ENCODE data around the gene CDC42BPB.
A peak's percentile ranks its signal among the peaks of the same experiment; 100 is the strongest.

CDC42BPB gene

GRCh38 chr14:103057372-103058163 is at the start of gene CDC42BPB:
TSS of gene CDC42BPB (minus strand) at chr14:103057549. CDS start at chr14:103057173, 376 bp downstream.
- peak; percentile 96 for DNase-seq (ENCODE audit: low spot score)

- DNase-seq (ENCODE audit: low spot score), result peak; percentile 54
Measured at GRCh38 chr14:103105580-103106150, 48.3 kb upstream of the CDC42BPB start.

- DNase-seq (ENCODE audit: low spot score), result peak; percentile 74
Measured at GRCh38 chr14:103104654-103105452, 47.5 kb upstream of the CDC42BPB start.

- no peak for DNase-seq (ENCODE audit: low spot score)
Measured at GRCh38 chr14:103104389-103104653, 47.0 kb upstream of the CDC42BPB start.

- DNase-seq (ENCODE audit: low spot score), result peak; percentile 80
Measured at GRCh38 chr14:103103461-103104388, 46.4 kb upstream of the CDC42BPB start.

GRCh38 chr14:103102689-103103260 is 45.4 kb upstream of the CDC42BPB start:
- DNase-seq (ENCODE audit: low spot score), result no peak

- DNase-seq (ENCODE audit: low spot score), result no peak
Measured at GRCh38 chr14:103101963-103102688, 44.8 kb upstream of the CDC42BPB start.

- DNase-seq (ENCODE audit: low spot score), result no peak
Measured at GRCh38 chr14:103101257-103101962, 44.1 kb upstream of the CDC42BPB start.

GRCh38 chr14:103100281-103101121 is 43.2 kb upstream of the CDC42BPB start:
- no peak for DNase-seq (ENCODE audit: low spot score)

- no peak for DNase-seq (ENCODE audit: low spot score)
Measured at GRCh38 chr14:103099733-103100280, 42.5 kb upstream of the CDC42BPB start.

GRCh38 chr14:103099081-103099732 is 41.9 kb upstream of the CDC42BPB start:
- no peak for DNase-seq (ENCODE audit: low spot score)

GRCh38 chr14:103097994-103098957 is 40.9 kb upstream of the CDC42BPB start:
- DNase-seq (ENCODE audit: low spot score), result no peak

GRCh38 chr14:103097244-103097993 is 40.1 kb upstream of the CDC42BPB start:
- no peak for DNase-seq (ENCODE audit: low spot score)

GRCh38 chr14:103096387-103096786 is 39.0 kb upstream of the CDC42BPB start:
- DNase-seq (ENCODE audit: low spot score), result no peak

- DNase-seq (ENCODE audit: low spot score), result no peak
Measured at GRCh38 chr14:103095210-103095778, 37.9 kb upstream of the CDC42BPB start.
